Skin of body (tissue), 2 donors: ENCODE results near the gene EPHA1. TPM values are rescaled to one million over a fixed set of nuclear protein-coding genes. Genes with fewer than 3 reads are reported as not detected.
A peak's percentile ranks its signal among the peaks of the same experiment; 100 is the strongest.

Experiments
- DNase-seq: peaks from one replicate; lab custom pipeline; 2025; lab: John Stamatoyannopoulos, UW
- total RNA-seq: library from RNA; depleted of rRNA; stranded (reverse); fragments of >200 nt; gene quantifications from one replicate; pipeline ENCODE4 v1.2.3, GENCODE V29; 2014

EPHA1 gene
- total RNA-seq, 1 donor from 2014 or later = 16.2 TPM

DNA sequence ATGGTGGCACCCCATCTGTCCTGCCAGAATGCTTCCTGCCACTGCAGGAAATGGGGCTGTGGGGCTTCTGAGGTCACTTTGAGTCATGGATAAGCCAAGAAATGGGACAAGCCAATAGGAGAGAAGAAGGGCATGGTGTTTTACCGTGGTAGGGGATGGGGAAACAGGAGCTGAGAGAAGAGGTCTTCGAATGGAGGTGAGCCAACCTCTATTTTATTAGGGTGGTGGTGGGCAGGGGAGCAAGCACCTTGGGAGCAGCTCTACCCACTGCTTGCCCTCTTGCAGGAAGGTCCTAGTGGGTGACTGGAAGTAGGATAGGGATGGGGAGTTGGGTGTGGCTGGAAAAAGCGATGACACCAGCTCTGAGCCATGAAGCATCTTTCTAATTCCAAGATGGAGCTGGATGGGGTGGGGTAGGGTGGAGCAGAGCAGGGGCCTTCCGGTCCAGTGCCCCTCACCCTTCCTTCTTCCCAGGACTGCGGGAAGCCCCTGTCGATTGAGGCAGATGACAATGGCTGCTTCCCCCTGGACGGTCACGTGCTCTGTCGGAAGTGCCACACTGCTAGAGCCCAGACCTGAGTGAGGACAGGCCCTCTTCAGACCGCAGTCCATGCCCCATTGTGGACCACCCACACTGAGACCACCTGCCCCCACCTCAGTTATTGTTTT lies 18.4 kb downstream of the EPHA1 start:
- no peak for DNase-seq

DNA sequence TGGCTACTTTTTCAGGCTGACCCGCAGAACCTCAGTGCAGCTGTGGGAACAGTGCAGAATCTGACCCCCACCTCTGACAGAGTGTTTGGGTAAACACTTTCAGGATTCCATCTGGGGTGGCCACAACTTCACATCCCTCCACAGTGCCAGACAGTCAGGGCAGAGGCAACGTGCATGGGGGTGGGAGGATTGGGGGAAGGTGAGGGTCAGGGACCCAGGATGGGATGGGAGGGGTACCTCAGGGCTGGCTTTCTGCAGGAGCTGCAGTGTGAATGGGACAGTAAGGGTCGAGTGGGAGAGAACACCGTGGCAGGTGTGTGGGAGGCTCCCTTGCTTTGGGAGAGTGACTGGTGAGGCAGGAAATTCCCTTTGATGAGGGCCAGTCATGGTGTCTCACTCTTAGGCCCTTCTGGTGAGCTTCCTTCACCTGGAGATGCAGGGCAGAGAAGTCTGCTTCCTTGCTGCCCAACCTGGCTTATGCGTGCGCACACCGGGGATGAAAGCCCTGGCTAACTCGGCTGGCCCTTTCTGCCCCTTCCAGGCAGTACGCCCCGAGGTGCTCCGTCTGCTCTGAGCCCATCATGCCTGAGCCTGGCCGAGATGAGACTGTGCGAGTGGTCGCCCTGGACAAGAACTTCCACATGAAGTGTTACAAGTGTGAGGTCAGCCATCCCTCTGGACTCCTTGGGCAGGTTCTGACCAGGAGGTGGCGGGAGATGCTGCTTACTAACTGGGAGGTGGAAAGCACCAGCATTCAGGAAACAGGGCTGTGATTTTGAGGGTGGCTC lies 19.1 kb downstream of the EPHA1 start:
- DNase-seq = no peak

- no peak for DNase-seq
Measured at GRCh38 chr7:143388491-143389101, 20.1 kb downstream of the EPHA1 start.

- DNase-seq = no peak
Measured at GRCh38 chr7:143388051-143388450, 20.6 kb downstream of the EPHA1 start.

- DNase-seq = no peak
Measured at GRCh38 chr7:143387156-143387975, 21.3 kb downstream of the EPHA1 start.

DNA sequence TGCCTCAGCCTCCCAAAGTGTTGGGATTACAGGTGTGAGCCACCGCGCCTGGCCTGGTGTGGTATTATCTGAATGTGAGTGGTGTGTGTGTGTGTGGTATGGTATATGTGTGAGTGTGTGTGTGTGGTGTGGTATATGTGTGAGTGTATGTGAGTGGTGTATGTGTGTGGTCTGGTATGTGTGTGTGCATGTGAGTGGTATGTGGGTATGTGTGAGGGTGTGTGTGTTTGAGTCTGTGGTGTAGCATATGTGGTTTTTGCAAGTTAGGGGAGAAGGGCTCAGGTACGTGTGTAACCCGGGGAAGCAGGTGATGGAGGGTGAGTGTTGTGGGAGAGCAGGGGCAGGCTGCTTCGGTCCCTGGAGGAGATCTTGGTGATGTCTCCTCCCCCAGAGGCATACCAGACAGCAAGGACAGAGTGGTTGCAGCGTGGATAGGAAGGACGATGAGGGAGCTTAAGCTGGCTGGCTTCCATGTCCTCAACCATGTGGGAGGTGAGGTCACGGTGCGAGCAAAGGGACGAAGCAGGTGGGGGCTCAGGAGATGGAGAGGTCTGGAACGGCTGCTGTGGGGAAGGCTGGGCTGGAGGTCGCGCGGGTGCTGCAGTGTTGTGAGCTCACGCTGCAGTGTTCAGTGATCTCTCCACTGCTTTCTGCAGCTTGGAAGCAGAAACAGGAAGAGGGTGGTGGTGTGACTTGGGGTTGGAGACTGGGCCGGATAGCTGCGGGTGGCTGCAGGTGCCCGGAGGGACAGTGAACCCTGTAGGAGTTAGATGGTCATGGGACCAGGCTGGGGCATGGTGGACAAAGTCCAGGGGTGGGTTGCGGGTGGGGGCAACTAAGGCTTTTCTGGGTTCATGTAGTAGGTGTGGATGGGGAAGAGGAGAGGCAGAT lies 22.5 kb downstream of the EPHA1 start:
- DNase-seq = no peak

GRCh38 chr7:143384661-143385631 lies 23.7 kb downstream of the EPHA1 start:
- no peak for DNase-seq

DNA sequence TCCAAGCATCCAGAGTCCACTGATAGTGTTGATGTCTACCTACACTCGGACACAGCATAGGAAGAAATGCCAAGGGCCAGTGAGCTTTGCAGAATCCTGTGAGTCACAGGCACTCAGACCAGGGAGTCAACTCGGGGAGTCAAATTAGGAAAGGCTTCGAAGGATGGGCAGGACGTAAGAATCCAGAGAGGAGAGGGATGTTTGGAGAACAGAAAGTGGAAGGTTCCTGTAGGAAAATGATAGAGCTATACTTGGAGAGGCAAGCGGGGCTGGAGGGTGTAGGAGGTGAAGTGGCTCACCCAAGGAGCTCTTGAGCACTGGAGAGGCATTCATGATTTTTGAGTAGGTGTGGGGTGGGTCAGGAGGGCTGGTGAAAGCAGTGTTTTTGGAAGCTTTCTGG lies 24.5 kb downstream of the EPHA1 start:
- no peak for DNase-seq

- no peak for DNase-seq
Measured at GRCh38 chr7:143383642-143383957, 25.1 kb downstream of the EPHA1 start.

DNA sequence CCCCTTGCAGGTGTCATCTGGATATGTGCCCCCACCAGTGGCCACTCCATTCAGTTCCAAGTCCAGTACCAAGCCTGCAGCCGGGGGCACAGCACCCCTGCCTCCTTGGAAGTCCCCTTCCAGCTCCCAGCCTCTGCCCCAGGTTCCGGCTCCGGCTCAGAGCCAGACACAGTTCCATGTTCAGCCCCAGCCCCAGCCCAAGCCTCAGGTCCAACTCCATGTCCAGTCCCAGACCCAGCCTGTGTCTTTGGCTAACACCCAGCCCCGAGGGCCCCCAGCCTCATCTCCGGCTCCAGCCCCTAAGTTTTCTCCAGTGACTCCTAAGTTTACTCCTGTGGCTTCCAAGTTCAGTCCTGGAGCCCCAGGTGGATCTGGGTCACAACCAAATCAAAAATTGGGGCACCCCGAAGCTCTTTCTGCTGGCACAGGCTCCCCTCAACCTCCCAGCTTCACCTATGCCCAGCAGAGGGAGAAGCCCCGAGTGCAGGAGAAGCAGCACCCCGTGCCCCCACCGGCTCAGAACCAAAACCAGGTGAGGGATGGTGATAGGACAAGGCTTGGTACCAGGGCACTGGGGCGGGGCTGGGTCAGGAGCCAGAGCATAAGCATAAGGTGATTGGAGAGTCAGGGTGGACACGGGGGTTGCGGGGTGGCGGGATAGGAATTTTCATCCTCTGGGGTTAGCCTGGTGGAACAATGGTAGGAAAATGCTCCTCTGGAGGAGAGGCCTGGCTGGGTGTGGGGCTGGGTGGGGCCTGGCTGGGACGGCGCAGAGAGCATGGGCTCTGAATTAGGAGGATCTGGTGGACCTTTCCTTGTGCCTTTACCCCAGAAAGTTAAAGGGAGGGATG lies 25.6 kb downstream of the EPHA1 start:
- no peak for DNase-seq

DNA sequence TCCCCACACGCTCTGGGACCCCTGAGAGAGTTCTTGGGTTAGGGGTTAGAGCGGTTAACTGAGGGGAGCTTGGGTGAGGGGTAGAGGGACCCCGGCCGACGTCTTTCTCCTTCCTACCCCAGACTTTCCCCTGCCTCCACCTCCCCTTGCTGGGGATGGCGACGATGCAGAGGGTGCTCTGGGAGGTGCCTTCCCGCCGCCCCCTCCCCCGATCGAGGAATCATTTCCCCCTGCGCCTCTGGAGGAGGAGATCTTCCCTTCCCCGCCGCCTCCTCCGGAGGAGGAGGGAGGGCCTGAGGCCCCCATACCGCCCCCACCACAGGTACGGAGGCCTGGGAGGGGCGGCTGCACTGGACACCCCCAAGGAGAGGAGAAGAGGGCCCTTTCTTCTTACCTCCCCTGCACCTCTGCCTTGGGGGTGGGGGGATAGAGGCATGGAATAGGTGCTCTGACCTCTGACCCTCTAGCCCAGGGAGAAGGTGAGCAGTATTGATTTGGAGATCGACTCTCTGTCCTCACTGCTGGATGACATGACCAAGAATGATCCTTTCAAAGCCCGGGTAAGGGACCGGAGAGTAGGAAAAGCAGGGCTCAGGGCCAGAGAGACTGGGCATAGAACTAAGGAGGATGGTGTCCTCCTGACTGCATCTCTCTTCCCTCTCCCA lies 26.4 kb downstream of the EPHA1 start:
- no peak for DNase-seq

- DNase-seq = peak; percentile 82
Measured at GRCh38 chr7:143381427-143382125, 27.1 kb downstream of the EPHA1 start.

- DNase-seq = peak; percentile 93
Measured at GRCh38 chr7:143380646-143381426, 27.8 kb downstream of the EPHA1 start, which contains the start of gene ZYX. TSS of gene ZYX (plus strand) at chr7:143381345. CDS start at chr7:143381572, 227 bp downstream.

DNA sequence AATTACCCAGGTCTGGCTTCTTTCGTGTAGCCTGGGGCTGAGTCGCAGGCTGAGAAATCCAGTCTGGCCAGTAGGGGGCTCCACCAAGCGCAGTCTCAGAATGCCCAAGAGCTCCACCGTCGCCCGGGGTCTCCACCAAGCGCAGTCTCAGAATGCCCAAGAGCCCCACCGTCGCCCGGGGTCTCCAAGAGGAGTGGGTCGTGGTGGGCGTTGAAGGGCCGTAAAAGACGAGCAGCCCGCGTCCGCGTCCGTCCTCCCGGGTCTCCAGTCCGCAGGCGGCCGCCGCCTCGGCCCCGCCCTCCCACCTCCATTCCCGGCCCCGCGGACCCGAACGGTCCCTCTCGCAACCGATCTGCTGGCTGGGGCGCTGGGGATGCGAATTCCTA lies 28.4 kb downstream of the EPHA1 start:
- peak; percentile 80 for DNase-seq

- DNase-seq = no peak
Measured at GRCh38 chr7:143379611-143380259, 28.9 kb downstream of the EPHA1 start.

- DNase-seq = no peak
Measured at GRCh38 chr7:143376396-143376795, 32.3 kb downstream of the EPHA1 start.
